Spleen (tissue), 11 donors: ENCODE data around the gene SMPD2. TPM values are rescaled to one million over a fixed set of nuclear protein-coding genes. Genes with fewer than 3 reads are reported as not detected.

ENCODE experiments used
- DNase-seq: peaks from one replicate; pipeline ENCODE4 v3.0.0-alpha.2; 2020
- H3K27ac ChIP-seq, 8 donors: fragments of 200-600 bp; sonication (generic) in 7 of 8; 1 replicate in 4 of 8; 2 replicates in 4 of 8; pipeline versions ENCODE4 v1.5.0 to v1.8.0; 2016 to 2021; ENCODE audit warnings: inconsistent platforms in 4 of 8, mild to moderate bottlenecking in 4 of 8, moderate library complexity in 1 of 8
- H3K27me3 ChIP-seq, 7 donors: fragments of 200-600 bp; sonication (generic) in 6 of 7; replicated peaks in 1 of 7; 1 replicate in 4 of 7; 2 replicates in 3 of 7; pipeline versions ENCODE4 v1.5.0 to v1.8.0; 2016 to 2021; ENCODE audit warnings: inconsistent platforms in 3 of 7, mild to moderate bottlenecking in 1 of 7
- H3K36me3 ChIP-seq, 6 donors: fragments of 200-600 bp; sonication (generic) in 5 of 6; 1 replicate in 4 of 6; 2 replicates in 2 of 6; pipeline versions ENCODE4 v1.5.0 to v1.8.0; 2016 to 2021; ENCODE audit warnings: inconsistent platforms in 2 of 6
- H3K4me1 ChIP-seq, 6 donors: fragments of 200-600 bp; sonication (generic) in 5 of 6; 1 replicate in 3 of 6; 2 replicates in 3 of 6; pipeline versions ENCODE4 v1.5.0 to v1.8.0; 2016 to 2021; ENCODE audit warnings: inconsistent platforms in 3 of 6
- H3K4me3 ChIP-seq, 8 donors: fragments of 200-600 bp; sonication (generic) in 7 of 8; 1 replicate in 4 of 8; 2 replicates in 4 of 8; pipeline versions ENCODE4 v1.5.0 to v1.8.0; 2016 to 2021; ENCODE audit warnings: inconsistent platforms in 4 of 8, mild to moderate bottlenecking in 4 of 8, moderate library complexity in 2 of 8
- H3K9me3 ChIP-seq, 8 donors: fragments of 200-600 bp; sonication (generic) in 7 of 8; 1 replicate in 4 of 8; 2 replicates in 4 of 8; pipeline versions ENCODE4 v1.5.0 to v1.8.0; 2016 to 2021; ENCODE audit warnings: inconsistent platforms in 4 of 8
- POLR2A ChIP-seq, 3 donors: fragments of 450-650 bp; IDR thresholded peaks; one replicate each; pipeline ENCODE4 v1.5.1; 2017; ENCODE audit warnings: antibody characterized with exemption in 3 of 3, mild to moderate bottlenecking in 1 of 3
- POLR2AphosphoS5 ChIP-seq, 3 donors: sonication (generic); formaldehyde crosslinking; IDR thresholded peaks; one replicate each; pipeline ENCODE4 v1.5.1; 2017; ENCODE audit warnings: antibody characterized with exemption in 3 of 3
- WGBS, 5 donors: extraction: QIAGEN DNeasy Blood & Tissue Kit in 3 of 5; methylation state at CpG; one replicate each; pipeline versions ENCODE4 v1.1.5 to v1.1.7; 2013 to 2018; 5-methylcytosine and 5-hydroxymethylcytosine counted together
- intact Hi-C: fragments of 100-400 bp; cut with DNase I; formaldehyde crosslinking; loops from one replicate; pipeline ENCODE4 v1.15.0; 2023; ENCODE audit warnings: low total_unique reads
- polyA plus RNA-seq, 3 donors: library from polyadenylated mRNA; stranded (reverse); fragments of 200-250 nt; gene quantifications; one replicate each; pipeline ENCODE4 v1.2.1, GENCODE V29; 2013
- total RNA-seq, 7 donors: library from RNA; depleted of rRNA in 3 of 7; stranded (reverse); fragments of >200 nt in 3 of 7; fragmentation: NEBNext Ultra II Directional in 4 of 7; extraction: Animal tissue kit (Norgen Biotek cat#: 25700) in 4 of 7; gene quantifications; one replicate each; pipeline versions ENCODE4 v1.1.0 to v1.2.1, GENCODE V29; 2016 to 2021
- TF ChIP-seq, protein P1 (sequence below), 11 experiments: fragments of 200-600 bp in 7 of 11; fragments of 450-650 bp in 4 of 11; sonication (generic) in 4 of 11; IDR thresholded peaks in 8 of 11; conservative IDR thresholded peaks in 3 of 11; 1 replicate in 7 of 11; 2 replicates in 4 of 11; pipeline versions ENCODE4 v1.4.0 to v1.8.0; 2016 to 2021; ENCODE audit warnings: antibody characterized with exemption in 11 of 11, inconsistent platforms in 4 of 11, mild to moderate bottlenecking in 1 of 11
- donor health status: healthy with polysubstance abuse.
- donor health status: DM: no; HTN: no; CAD: no; lungs with moderate emphysema.
- donor health status: DM: no; HTN: no; CAD: no.
- donor health status: Bipolar disorder and iron deficiency.
- donor health status: healthy.
- donor health status: DM: no; HTN: no; CAD: no.
- donor health status: DM: yes; HTN: yes; CAD: no.

Gene SMPD2
- total and polyA plus RNA-seq, 10 donors, result 11.4 to 21.4 (median 18.9) TPM

DNA sequence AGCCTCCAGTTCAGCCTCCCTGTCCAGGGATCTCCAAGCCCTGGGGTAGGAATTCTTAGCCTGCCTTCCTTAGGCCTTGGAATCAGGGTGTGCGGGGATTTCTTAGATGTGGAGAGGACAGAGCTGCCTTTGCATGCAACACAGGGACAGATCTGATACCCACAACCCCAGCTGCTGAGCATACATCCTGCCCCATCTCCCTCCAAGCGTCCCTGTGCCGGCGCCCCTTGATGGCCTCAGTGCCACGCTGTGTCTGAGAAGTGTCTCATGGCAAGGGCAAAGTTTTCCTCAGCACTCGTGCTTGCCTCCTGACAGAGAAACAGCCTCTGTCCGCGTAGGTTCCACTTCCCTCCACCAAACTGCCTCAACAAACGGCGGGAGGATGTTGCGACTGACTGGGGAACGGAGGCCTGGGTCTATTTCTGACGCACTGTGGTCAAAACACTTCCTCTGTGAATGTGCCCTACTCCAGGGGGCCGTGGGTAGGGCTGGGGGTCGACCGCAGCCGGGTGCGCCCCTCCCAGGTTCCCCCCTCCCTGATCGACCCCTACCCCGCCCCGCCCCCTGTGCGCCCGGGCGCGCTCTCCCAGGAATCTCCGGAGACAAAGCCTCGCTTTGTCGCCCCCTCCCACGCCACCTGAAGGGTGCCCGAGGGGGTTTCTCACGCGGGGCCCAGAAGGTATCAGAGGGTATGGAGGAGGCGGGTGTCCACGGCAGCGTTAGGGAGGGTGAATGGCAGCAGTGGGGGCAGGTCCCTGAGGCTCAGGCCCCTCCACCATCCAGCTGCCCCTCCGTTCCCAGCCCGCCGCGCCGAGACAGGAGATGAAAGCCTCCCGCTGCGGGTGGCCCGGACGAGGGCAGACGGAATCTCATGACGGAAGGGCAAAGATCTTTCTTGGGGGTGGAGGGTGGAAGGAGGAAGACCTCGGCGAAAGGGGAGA lies 14.2 kb downstream of the SMPD2 start:
- 2 to 7% (median 5%) methylated on average over 38 to 48 of the region's 48 CpGs for WGBS, 5 donors

GRCh38 chr6:109455437-109456110 lies 15.1 kb downstream of the SMPD2 start, which contains the start of gene MICAL1:
Gene MICAL1, minus strand, starts transcription at chr6:109455772. Its CDS starts 1,576 bp downstream, at chr6:109454196.
- WGBS, 5 donors, result 0 to 2% (median 1%) methylated on average over 12 to 70 of the region's 70 CpGs
- Histone ChIP-seq H3K4me3 (peak within 1 kb of the TSS; percentile 54 to 92 (median 76)), H3K9me3 (no peaks in the 10 kb centered on the region), H3K4me1 (peaks cover 17 to 97% (median 73%) of the 10 kb centered on the region in 6 donors), H3K27me3 (no peaks in the 10 kb centered on the region), H3K36me3 (peaks cover 0 to 34% (median 7%) of the 10 kb centered on the region in 6 donors), H3K27ac (peak within 1 kb of the TSS; percentile 87 to 100 (median 95))
- intact Hi-C loops, result no loop called here
- TF ChIP-seq, protein P1, sequence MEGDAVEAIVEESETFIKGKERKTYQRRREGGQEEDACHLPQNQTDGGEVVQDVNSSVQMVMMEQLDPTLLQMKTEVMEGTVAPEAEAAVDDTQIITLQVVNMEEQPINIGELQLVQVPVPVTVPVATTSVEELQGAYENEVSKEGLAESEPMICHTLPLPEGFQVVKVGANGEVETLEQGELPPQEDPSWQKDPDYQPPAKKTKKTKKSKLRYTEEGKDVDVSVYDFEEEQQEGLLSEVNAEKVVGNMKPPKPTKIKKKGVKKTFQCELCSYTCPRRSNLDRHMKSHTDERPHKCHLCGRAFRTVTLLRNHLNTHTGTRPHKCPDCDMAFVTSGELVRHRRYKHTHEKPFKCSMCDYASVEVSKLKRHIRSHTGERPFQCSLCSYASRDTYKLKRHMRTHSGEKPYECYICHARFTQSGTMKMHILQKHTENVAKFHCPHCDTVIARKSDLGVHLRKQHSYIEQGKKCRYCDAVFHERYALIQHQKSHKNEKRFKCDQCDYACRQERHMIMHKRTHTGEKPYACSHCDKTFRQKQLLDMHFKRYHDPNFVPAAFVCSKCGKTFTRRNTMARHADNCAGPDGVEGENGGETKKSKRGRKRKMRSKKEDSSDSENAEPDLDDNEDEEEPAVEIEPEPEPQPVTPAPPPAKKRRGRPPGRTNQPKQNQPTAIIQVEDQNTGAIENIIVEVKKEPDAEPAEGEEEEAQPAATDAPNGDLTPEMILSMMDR (IDR thresholded peaks at IDR 0.05 in 8 of 11, conservative IDR thresholded peaks at IDR 0.05 in 3 of 11), result peak in 8 of 11 experiments; percentile 40 to 71 (median 52)
- TF ChIP-seq POLR2A (IDR thresholded peaks at IDR 0.05) (peak in 2 of 3 donors; percentile 20 to 56), POLR2AphosphoS5 (IDR thresholded peaks at IDR 0.05) (peak; percentile 87 to 94 (median 92))
- peak; percentile 98 for DNase-seq

More for the DNA sequence above, 14.2 kb downstream of the SMPD2 start:
- Histone ChIP-seq H3K27me3 (peaks cover 0 to 3% (median 0%) of the 10 kb centered on the region in 7 donors), H3K27ac (peak overlapping the region; percentile 87 to 100 (median 95)), H3K36me3 (peaks cover 0 to 43% (median 7%) of the 10 kb centered on the region in 6 donors), H3K4me1 (peaks cover 23 to 97% (median 76%) of the 10 kb centered on the region in 6 donors), H3K9me3 (no peaks in the 10 kb centered on the region), H3K4me3 (peak overlapping the region; percentile 54 to 92 (median 76))
- intact Hi-C loops, result no loop called here
- TF ChIP-seq POLR2A (IDR thresholded peaks at IDR 0.05), result peak in 2 of 3 donors; percentile 28 to 39
- peak; percentile 56 to 96 (median 83) for TF ChIP-seq POLR2AphosphoS5 (IDR thresholded peaks at IDR 0.05)
- TF ChIP-seq, protein P1 (IDR thresholded peaks at IDR 0.05 in 8 of 11, conservative IDR thresholded peaks at IDR 0.05 in 3 of 11), result peak in 6 of 11 experiments; percentile 4 to 55 (median 32)
- DNase-seq, result peak; percentile 94

GRCh38 chr6:109456111-109456583 lies 15.6 kb downstream of the SMPD2 start:
- H3K27me3 ChIP-seq, result no peaks in the 10 kb centered on the region
- no peak for TF ChIP-seq POLR2A (IDR thresholded peaks at IDR 0.05)
- no peak for TF ChIP-seq POLR2AphosphoS5 (IDR thresholded peaks at IDR 0.05)
- TF ChIP-seq, protein P1 (IDR thresholded peaks at IDR 0.05 in 8 of 11, conservative IDR thresholded peaks at IDR 0.05 in 3 of 11), result peak in 2 of 11 experiments; percentile 2 to 7
- intact Hi-C loops, result no loop called here
- WGBS, 5 donors, result 15 to 25% (median 19%) methylated on average over 29 to 38 of the region's 38 CpGs
- DNase-seq, result no peak
- H3K9me3 ChIP-seq, result peaks cover 0 to 3% (median 1%) of the 10 kb centered on the region in 8 donors
- peak overlapping the region; percentile 54 to 92 (median 76) for H3K4me3 ChIP-seq
- H3K4me1 ChIP-seq, result peaks cover 17 to 94% (median 71%) of the 10 kb centered on the region in 6 donors
- peaks cover 0 to 34% (median 7%) of the 10 kb centered on the region in 6 donors for H3K36me3 ChIP-seq
- H3K27ac ChIP-seq, result peak overlapping the region; percentile 87 to 100 (median 95)
